ENCODE measurements around the gene PNMA3.

- TF ChIP-seq, protein P1, sequence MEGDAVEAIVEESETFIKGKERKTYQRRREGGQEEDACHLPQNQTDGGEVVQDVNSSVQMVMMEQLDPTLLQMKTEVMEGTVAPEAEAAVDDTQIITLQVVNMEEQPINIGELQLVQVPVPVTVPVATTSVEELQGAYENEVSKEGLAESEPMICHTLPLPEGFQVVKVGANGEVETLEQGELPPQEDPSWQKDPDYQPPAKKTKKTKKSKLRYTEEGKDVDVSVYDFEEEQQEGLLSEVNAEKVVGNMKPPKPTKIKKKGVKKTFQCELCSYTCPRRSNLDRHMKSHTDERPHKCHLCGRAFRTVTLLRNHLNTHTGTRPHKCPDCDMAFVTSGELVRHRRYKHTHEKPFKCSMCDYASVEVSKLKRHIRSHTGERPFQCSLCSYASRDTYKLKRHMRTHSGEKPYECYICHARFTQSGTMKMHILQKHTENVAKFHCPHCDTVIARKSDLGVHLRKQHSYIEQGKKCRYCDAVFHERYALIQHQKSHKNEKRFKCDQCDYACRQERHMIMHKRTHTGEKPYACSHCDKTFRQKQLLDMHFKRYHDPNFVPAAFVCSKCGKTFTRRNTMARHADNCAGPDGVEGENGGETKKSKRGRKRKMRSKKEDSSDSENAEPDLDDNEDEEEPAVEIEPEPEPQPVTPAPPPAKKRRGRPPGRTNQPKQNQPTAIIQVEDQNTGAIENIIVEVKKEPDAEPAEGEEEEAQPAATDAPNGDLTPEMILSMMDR (tag by site-specific recombination; IDR thresholded peaks at IDR 0.05): no peak
- TF ChIP-seq, protein P2, sequence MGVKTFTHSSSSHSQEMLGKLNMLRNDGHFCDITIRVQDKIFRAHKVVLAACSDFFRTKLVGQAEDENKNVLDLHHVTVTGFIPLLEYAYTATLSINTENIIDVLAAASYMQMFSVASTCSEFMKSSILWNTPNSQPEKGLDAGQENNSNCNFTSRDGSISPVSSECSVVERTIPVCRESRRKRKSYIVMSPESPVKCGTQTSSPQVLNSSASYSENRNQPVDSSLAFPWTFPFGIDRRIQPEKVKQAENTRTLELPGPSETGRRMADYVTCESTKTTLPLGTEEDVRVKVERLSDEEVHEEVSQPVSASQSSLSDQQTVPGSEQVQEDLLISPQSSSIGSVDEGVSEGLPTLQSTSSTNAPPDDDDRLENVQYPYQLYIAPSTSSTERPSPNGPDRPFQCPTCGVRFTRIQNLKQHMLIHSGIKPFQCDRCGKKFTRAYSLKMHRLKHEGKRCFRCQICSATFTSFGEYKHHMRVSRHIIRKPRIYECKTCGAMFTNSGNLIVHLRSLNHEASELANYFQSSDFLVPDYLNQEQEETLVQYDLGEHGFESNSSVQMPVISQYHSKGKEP (tag by site-specific recombination; IDR thresholded peaks at IDR 0.05): no peak
- TF ChIP-seq ZNF707 (tag by site-specific recombination; IDR thresholded peaks at IDR 0.05) (no peak), ZNF202 (tag by site-specific recombination; IDR thresholded peaks at IDR 0.05; ENCODE audit: borderline replicate concordance) (no peak)
- TF ChIP-seq, protein P3, sequence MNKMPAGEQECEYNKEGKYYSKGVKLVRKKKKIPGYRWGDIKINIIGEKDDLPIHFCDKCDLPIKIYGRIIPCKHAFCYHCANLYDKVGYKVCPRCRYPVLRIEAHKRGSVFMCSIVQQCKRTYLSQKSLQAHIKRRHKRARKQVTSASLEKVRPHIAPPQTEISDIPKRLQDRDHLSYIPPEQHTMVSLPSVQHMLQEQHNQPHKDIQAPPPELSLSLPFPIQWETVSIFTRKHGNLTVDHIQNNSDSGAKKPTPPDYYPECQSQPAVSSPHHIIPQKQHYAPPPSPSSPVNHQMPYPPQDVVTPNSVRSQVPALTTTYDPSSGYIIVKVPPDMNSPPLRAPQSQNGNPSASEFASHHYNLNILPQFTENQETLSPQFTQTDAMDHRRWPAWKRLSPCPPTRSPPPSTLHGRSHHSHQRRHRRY (tag by site-specific recombination; IDR thresholded peaks at IDR 0.05): no peak
Observed at GRCh38 chrX:153063315-153063714, 7.0 kb downstream of the PNMA3 start.

Measured in HEK293 (cell line).